Stimulated activated naive CD8-positive, alpha-beta T cell treated with anti-CD3 and anti-CD28 coated beads, Interleukin-15, amount 100 ng/mL, for 72 hours (primary cell): ENCODE data around the gene MFAP2.

Experiments used
- ATAC-seq: fragments of 150-1000 bp; cut with Tn5 transposase; 2 replicates; pipeline ENCODE4 v1.10.0; 2021; ENCODE audit warnings: mild to moderate bottlenecking, moderate library complexity
- DNase-seq, 2 donors: peaks; one replicate each; pipeline ENCODE4 v3.0.0; 2021 to 2022
- H3K27ac Mint-ChIP-seq, 2 donors: one replicate each; pipeline ENCODE4 v1.8.0; 2022; ENCODE audit warnings: mild to moderate bottlenecking in 2 of 2, mixed read lengths in 2 of 2, moderate library complexity in 2 of 2
- H3K27me3 Mint-ChIP-seq: one replicate; pipeline ENCODE4 v1.8.0; 2022; ENCODE audit warnings: mixed read lengths
- H3K4me1 Mint-ChIP-seq: one replicate; pipeline ENCODE4 v1.8.0; 2022; ENCODE audit warnings: mild to moderate bottlenecking, mixed read lengths
- H3K4me3 Mint-ChIP-seq, 2 donors: one replicate each; pipeline ENCODE4 v1.8.0; 2022; ENCODE audit warnings: mild to moderate bottlenecking in 2 of 2, mixed read lengths in 2 of 2, moderate library complexity in 1 of 2
- H3K9me3 Mint-ChIP-seq, 2 donors: one replicate each; pipeline ENCODE4 v1.8.0; 2022; ENCODE audit warnings: mixed read lengths in 2 of 2

Gene MFAP2

DNA sequence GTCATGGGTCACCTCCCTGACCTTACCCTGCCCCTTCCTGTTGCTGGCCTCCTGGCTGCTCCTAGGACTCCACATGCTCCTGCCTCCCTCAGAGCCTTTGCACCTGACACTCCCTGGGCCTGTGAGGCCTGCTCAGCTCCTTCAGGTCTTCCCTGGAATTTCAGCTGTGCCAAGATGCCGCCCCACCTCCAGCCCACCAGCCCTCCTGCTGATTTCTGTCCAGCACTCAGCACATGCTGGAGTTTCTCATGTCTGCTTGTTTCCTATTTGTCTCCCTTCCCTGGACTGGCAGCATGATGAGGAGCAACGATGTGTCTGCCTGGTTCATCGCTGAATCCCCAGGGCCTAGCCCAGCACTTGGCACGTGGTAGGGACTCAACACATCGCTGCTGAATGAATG, 3.0 kb downstream of the MFAP2 start:
- DNase-seq (no peak), ATAC-seq (no peak)
- peaks cover 36% of the 10 kb centered on the region for H3K27me3 Mint-ChIP-seq
- H3K9me3 Mint-ChIP-seq = no peaks in the 10 kb centered on the region
- peaks cover 12% of the 10 kb centered on the region for H3K4me1 Mint-ChIP-seq
- H3K4me3 Mint-ChIP-seq = no peak overlapping the region
- H3K27ac Mint-ChIP-seq = no peak overlapping the region

DNA sequence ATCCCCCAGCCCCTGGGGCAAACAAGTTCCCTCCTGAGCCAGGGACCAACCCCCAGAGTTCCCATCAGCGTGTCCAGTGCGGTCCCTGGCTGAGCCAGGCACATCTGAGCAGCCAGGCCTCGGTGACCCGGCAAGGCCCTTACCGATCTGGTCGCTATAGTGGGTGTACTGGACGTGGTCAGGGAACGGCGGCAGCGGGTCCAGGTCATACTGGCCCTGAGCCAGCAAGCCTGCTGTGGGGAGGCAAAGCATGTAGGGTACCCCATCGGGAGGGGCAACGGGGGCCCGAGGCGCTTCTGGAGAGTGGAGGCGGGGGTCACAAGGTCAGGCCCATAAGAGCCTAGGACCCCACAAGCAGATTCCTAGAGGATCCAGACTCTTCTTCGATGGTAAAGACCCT, 3.5 kb downstream of the MFAP2 start:
- DNase-seq (no peak), ATAC-seq (no peak)
- Mint-ChIP-seq H3K27ac (no peak overlapping the region), H3K27me3 (peaks cover 32% of the 10 kb centered on the region), H3K4me1 (peaks cover 12% of the 10 kb centered on the region), H3K9me3 (no peaks in the 10 kb centered on the region), H3K4me3 (no peak overlapping the region)

DNA sequence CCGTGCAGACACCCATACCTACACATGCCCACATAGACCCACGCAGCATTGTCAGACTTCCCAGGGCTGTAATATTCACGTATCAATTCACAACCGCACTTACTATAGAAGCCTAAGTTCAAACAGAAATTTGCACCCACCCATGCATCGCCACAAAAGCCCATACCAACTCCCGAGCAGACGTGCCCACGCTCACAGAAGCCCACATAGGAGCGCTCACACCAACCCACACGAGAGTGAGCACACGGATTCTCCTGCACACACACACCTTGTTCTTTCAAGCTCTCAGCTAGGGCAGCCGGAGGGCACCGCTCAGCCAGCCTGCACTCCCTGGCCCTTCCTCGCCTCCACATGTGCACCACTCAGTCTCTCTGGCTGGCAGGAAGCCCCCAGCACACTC, 4.6 kb downstream of the MFAP2 start:
- Mint-ChIP-seq H3K4me1 (peaks cover 5% of the 10 kb centered on the region), H3K9me3 (no peaks in the 10 kb centered on the region), H3K4me3 (no peak overlapping the region), H3K27ac (no peak overlapping the region), H3K27me3 (peaks cover 21% of the 10 kb centered on the region)
- DNase-seq (no peak), ATAC-seq (no peak)

DNA sequence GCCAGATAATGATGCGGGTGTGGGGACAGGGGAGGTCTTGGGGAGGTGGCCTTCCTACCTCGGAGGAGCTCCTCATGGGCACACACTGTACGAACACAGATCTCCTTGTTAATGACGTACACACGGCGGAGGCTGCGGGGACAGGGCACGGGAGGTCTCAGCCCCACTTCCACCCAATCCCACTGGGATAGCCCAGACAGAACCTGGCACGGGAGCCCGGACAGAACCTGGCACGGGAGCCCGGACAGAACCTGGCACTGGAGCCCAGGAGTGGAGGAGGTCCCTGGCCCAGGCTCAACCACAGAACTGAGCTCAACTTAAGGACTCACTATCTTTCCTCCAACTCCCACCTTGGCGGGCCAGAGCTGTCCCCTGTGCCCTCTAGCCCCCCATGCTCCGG, 5.2 kb downstream of the MFAP2 start:
- Mint-ChIP-seq H3K4me1 (no peaks in the 10 kb centered on the region), H3K27me3 (peaks cover 14% of the 10 kb centered on the region), H3K4me3 (no peak overlapping the region), H3K27ac (no peak overlapping the region), H3K9me3 (no peaks in the 10 kb centered on the region)
- DNase-seq (no peak), ATAC-seq (no peak)

DNA sequence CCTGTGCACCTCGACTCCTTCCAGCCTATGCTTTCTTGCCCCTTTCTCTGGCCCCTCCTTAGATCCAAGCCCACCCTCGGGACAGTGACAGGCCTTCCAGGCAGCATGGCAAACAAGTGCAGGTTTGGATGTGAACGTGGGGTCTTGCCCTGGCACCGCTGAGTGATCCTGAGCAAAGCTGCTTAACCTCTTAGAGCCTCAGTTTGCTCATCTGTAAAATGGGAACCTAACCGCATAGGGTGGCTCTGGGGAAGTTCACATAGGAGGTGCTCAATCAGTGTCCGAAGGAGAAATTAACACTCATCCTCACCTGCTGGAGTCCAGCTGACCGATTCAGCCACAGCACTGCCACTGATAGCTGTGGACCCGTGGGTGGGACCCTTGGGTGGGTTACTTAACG, 7.2 kb downstream of the MFAP2 start:
- Mint-ChIP-seq H3K4me3 (no peak overlapping the region), H3K4me1 (no peaks in the 10 kb centered on the region), H3K27me3 (no peaks in the 10 kb centered on the region), H3K27ac (no peak overlapping the region), H3K9me3 (no peaks in the 10 kb centered on the region)
- DNase-seq (no peak), ATAC-seq (no peak)

DNA sequence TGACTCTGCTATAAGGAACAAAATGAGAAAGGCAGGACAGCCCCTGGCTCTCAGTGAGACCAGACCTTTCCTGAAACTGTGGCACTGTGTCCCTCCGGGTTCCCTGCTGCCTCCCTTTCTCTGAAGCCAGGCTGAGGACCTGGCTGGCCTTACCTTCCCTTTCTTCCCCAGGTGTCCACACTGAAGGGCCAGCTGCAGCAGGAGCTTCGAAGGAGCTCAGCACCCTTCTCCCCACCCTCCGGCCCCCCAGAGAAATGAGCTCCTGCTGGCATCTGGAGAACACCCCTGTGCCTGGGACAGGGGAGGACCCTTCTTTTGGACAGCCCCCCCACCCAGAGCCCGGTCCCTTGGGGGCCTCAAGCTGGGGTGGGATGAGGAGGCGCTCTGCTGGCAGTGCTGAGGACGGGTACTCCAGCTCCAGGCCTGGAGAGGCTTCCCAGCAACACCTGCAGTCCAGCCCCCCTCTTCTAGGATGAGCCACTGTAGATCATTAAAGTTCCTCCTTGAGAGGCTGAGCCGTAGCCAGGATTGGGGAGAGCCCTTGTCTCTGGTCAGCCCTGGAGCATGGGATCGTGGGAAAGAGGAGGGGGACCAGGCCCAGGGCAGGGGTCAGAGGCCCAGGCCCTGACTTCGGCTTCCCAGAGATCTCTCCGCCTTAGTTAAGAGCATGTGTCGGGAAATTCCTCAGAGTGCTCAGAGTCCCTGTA, 8.1 kb downstream of the MFAP2 start:
- peak overlapping the region in 1 of 2 donors; percentile 29 for H3K27ac Mint-ChIP-seq
- DNase-seq = no peak
- no peak for ATAC-seq
- H3K27me3 Mint-ChIP-seq = no peaks in the 10 kb centered on the region
- no peaks in the 10 kb centered on the region for H3K9me3 Mint-ChIP-seq
- H3K4me3 Mint-ChIP-seq = no peak overlapping the region
- H3K4me1 Mint-ChIP-seq = no peaks in the 10 kb centered on the region

DNA sequence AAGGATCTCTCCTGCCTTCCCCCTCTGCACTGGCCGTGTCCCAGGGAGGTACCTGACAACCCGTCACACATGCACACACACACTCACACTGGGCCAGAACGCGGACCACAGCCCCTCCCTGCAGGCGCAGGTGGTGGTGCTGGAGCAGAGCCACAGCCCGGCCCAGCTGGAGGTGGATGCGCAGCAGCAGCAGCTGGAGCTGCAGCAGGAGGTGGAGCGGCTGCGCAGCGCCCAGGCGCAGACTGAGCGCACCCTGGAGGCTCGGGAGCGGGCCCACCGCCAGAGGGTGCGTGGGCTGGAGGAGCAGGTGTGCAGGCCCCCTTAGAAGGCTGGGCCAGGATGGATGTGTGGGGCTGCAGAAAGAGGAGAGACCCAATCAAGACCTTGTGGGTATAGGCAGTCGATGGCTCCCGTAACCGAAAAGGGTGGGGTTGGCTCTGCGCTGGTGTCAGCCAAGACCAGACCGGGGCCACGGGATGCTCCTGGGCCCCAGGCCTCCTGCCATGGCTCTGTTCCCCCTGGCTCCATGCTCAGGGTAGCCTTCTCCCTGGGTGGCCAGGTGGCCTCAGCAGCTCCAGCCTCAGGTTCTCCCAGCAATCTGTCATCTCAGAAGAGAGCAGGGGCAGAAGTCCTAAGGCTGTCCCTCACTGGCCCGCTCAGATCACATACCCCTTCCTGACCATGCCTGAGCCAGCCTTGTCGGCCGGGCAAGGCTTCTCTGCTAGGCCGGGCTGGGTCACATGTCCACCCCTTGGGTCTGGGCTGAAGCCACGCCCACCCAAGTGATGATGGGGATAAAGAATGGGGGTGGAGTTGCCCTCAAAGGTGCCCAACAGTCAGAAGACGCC, 8.9 kb downstream of the MFAP2 start:
- Mint-ChIP-seq H3K9me3 (no peaks in the 10 kb centered on the region), H3K4me3 (no peak overlapping the region), H3K27ac (no peak overlapping the region), H3K4me1 (no peaks in the 10 kb centered on the region), H3K27me3 (no peaks in the 10 kb centered on the region)
- no peak for DNase-seq
- no peak for ATAC-seq

DNA sequence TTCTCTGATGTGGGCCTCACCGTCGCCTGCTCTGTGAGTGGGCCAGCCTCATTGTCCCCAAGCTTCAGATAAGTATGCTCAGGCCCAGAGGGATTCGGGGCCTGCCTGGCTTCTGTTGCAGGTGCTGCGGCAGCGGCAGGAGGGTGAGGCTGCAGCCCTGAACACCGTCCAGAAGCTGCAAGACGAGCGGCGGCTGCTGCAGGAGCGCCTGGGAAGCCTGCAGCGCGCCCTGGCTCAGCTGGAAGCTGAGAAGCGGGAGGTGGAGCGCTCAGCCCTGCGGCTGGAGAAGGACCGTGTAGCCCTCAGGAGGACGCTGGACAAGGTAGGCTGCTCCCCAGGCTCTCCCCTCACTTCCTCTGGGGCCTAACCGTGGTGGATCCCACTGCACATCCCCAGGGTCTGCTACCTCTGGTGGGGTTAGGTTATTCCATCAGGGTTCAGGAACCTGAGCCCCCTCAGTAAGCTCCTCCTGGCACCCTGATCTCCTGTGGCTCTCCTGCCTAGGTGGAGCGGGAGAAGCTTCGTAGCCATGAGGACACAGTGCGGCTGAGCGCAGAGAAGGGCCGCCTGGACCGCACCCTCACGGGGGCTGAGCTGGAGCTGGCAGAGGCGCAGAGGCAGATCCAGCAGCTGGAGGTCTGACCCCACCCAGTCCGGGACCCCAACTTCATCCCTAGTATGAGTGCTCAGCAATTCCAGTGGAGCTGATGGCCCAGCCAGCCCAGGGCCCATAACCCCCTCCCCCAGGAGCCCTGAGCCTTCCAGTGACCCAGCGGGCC, 10.1 kb downstream of the MFAP2 start:
- Mint-ChIP-seq H3K27ac (peak overlapping the region in 1 of 2 donors; percentile 31), H3K27me3 (no peaks in the 10 kb centered on the region), H3K4me1 (peaks cover 4% of the 10 kb centered on the region), H3K9me3 (no peaks in the 10 kb centered on the region), H3K4me3 (no peak overlapping the region)
- ATAC-seq (no peak), DNase-seq (no peak)

DNA sequence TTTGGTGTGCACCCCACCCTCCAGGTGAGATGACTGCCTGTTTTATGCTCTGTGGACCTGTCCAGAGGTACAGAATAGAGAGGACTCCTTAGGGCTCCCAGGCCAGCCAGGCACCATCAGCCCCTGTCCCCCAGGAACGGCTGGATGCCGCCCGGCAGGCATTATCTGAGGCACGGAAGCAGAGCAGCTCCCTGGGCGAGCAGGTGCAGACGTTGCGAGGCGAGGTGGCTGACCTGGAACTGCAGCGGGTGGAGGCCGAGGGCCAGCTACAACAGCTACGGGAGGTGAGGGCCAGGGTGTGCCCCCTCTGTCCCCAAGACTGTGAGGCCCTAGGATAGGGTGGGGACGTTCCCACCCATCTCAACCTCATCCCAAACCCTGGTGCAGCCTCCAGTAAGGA, 10.8 kb downstream of the MFAP2 start:
- Mint-ChIP-seq H3K27me3 (no peaks in the 10 kb centered on the region), H3K4me3 (no peak overlapping the region), H3K4me1 (peaks cover 8% of the 10 kb centered on the region), H3K27ac (no peak overlapping the region), H3K9me3 (no peaks in the 10 kb centered on the region)
- no peak for ATAC-seq
- no peak for DNase-seq

DNA sequence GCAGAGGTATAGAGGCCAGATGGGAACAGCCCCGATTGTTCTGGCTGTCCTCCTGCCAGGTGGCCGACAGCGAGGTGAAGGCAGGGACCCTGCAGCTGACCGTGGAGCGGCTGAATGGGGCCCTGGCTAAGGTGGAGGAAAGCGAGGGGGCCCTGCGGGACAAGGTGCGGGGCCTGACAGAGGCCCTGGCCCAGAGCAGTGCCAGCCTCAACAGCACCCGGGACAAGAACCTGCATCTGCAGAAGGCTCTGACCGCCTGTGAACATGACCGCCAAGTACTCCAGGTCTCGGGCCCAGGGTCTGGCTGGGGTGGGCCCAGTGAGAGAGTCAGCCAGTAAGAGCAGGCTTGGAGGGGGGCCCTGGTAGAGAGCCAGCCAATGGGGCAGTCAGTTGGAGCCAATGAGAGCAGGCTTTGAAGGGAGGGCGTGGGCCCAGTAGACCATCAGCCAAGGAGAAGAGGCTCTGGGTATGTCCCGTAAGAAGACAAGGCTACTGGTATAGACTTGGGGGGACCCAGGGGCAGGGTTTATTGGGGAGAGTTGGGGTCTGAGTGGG, 11.3 kb downstream of the MFAP2 start:
- no peaks in the 10 kb centered on the region for H3K27me3 Mint-ChIP-seq
- peak overlapping the region in 1 of 2 donors; percentile 79 for H3K27ac Mint-ChIP-seq
- DNase-seq = no peak
- no peaks in the 10 kb centered on the region for H3K9me3 Mint-ChIP-seq
- ATAC-seq = no peak
- H3K4me3 Mint-ChIP-seq = no peak overlapping the region
- peaks cover 8% of the 10 kb centered on the region for H3K4me1 Mint-ChIP-seq

DNA sequence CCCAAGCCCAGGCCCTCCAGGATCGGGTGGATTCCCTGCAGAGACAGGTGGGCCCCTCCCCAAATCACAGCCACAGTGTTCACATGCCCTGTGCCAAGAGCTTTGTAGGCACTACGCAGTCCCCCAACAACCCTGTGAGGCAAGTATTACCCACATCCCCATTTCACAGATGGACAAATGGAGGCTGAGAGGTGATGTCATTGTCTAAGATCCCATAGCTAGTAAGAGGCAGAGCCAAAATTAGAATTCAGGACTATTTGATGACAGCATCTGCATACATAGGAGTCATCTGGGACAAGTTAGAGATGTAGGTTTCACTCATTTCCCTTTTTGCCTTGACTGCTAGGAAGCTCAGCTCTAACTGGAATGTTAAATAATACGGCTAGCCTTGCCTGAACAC, 12.0 kb downstream of the MFAP2 start:
- Mint-ChIP-seq H3K4me3 (no peak overlapping the region), H3K27me3 (no peaks in the 10 kb centered on the region), H3K9me3 (no peaks in the 10 kb centered on the region), H3K4me1 (peaks cover 8% of the 10 kb centered on the region), H3K27ac (no peak overlapping the region)
- no peak for DNase-seq
- no peak for ATAC-seq

DNA sequence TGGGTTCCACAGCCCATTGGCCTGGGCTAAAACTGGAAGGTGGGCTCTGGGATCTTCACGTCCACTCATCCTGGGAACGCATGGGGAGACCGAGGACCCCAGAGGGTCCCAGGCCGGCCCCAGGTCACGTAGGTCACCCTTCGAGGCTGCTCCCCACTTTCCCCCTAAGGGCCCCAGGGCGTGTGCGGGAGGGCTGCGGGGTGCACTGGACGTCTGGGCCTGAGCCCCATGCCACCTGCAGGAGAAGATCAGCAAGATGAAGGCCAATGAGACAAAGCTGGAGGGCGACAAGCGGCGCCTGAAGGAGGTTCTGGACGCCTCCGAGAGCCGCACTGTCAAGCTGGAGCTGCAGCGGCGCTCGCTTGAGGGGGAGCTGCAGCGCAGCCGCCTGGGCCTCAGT, 12.5 kb downstream of the MFAP2 start:
- H3K27ac Mint-ChIP-seq = no peak overlapping the region
- no peaks in the 10 kb centered on the region for H3K9me3 Mint-ChIP-seq
- H3K4me1 Mint-ChIP-seq = peaks cover 8% of the 10 kb centered on the region
- no peak overlapping the region for H3K4me3 Mint-ChIP-seq
- no peak for DNase-seq
- ATAC-seq = no peak
- no peaks in the 10 kb centered on the region for H3K27me3 Mint-ChIP-seq

DNA sequence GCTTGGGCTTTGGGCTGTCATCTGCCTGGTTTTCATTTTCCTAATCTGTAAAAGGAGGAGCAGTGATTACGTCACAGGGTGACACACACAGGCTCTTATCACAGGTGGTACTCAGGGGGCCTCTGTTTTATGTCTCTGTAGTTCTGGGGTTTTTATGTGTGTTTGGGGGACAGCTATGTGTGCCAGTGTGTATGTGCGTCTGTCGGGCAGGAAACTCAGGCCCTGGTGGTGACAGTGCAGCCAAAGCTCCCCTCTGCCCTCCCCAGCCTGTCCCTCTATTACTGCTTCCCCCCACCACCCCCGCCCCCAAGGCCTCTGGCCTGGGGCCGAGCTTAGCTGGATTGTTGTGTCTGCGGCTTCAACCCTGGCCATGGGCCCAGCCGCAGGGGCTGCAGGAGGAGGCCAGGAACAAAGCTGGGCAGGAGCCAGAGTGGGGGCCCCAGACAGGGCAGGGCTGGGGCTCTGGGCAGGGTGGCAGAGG, 13.3 kb downstream of the MFAP2 start:
- DNase-seq (no peak), ATAC-seq (no peak)
- H3K9me3 Mint-ChIP-seq = no peaks in the 10 kb centered on the region
- H3K4me3 Mint-ChIP-seq = no peak overlapping the region
- H3K4me1 Mint-ChIP-seq = peaks cover 8% of the 10 kb centered on the region
- peak overlapping the region in 1 of 2 donors; percentile 64 for H3K27ac Mint-ChIP-seq
- H3K27me3 Mint-ChIP-seq = no peaks in the 10 kb centered on the region

DNA sequence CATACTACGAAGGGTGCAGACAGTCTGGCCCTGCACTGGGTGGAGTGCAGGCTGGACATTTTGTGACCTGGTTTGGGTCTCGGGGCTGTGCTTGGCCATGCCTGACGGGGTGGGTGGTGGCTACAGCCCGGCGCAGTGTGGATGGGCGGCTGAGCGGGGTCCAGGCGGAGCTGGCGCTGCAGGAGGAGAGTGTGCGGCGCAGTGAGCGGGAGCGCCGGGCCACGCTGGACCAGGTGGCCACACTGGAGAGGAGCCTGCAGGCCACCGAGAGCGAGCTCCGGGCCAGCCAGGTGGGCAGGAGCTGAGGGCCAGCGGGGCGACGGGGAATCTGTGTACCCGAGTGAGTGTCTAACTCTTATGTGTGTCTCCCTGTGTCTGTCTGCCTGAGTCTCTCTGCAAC, 14.1 kb downstream of the MFAP2 start:
- Mint-ChIP-seq H3K9me3 (no peaks in the 10 kb centered on the region), H3K4me1 (peaks cover 15% of the 10 kb centered on the region), H3K27ac (peak overlapping the region in 1 of 2 donors; percentile 92), H3K4me3 (no peak overlapping the region), H3K27me3 (no peaks in the 10 kb centered on the region)
- ATAC-seq (no peak), DNase-seq (no peak)

DNA sequence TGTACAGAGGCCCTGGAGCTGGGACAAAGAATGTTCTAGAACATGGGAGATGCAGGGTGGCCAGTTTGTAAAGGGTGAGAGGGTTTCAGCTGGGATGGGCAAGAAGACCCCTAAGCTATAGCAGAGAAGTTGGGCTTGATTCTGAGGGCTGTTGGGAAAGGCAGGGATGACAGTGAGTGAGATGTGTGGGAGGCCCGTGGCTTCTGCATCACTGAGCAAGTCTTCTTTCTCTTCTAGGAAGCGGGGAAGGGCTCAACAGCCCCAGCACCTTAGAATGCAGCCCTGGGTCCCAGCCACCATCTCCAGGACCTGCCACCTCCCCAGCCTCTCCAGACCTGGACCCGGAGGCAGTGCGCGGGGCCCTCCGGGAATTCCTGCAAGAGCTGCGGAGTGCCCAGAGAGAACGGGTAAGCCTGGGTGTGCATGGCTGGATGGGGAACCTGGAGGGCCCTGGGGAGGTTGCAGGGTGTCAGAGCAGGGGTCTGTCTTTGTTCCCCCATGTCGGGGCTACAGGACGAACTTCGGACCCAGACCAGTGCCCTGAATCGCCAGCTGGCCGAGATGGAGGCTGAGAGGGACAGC, 14.8 kb downstream of the MFAP2 start:
- H3K27me3 Mint-ChIP-seq = no peaks in the 10 kb centered on the region
- H3K27ac Mint-ChIP-seq = peak overlapping the region in 1 of 2 donors; percentile 19
- no peak for DNase-seq
- ATAC-seq = no peak
- no peak overlapping the region for H3K4me3 Mint-ChIP-seq
- no peaks in the 10 kb centered on the region for H3K9me3 Mint-ChIP-seq
- peaks cover 18% of the 10 kb centered on the region for H3K4me1 Mint-ChIP-seq
